WTC11 (cell line): ENCODE data around the gene RTN4. TPM values are rescaled to one million over a fixed set of nuclear protein-coding genes. Genes with fewer than 3 reads are reported as not detected.

Experiments
- ATAC-seq: fragments of 200-7000 bp; cut with Tn5 transposase; 2 replicates; pipeline ENCODE4 v1.10.0; 2021; ENCODE audit warnings: mild to moderate bottlenecking, moderate library complexity
- CTCF ChIA-PET: fragments of 300-600 bp; sonication (Branson Sonifier 250); formaldehyde crosslinking; loops from one replicate; lab custom pipeline; 2021; ENCODE audit warnings: antibody characterized with exemption; lab: Charles Lee
- POLR2A ChIA-PET: fragments of 350-600 bp; sonication (Branson Sonifier 250); formaldehyde crosslinking; loops from one replicate; lab custom pipeline; 2021; ENCODE audit warnings: antibody characterized with exemption; lab: Charles Lee
- DNase-seq: peaks from one replicate; pipeline ENCODE4 v3.0.0; 2021; ENCODE audit warnings: low spot score
- H3K27ac Mint-ChIP-seq: 2 replicates; pipeline ENCODE4 v1.8.0; 2021; ENCODE audit warnings: mixed read lengths
- H3K27me3 Mint-ChIP-seq: 2 replicates; pipeline ENCODE4 v1.8.0; 2021; ENCODE audit warnings: low read depth, mild to moderate bottlenecking, moderate library complexity, mixed read lengths
- H3K36me3 Mint-ChIP-seq: 2 replicates; pipeline ENCODE4 v1.8.0; 2021; ENCODE audit warnings: mixed read lengths
- H3K4me1 Mint-ChIP-seq: 2 replicates; pipeline ENCODE4 v1.8.0; 2022; ENCODE audit warnings: mixed read lengths
- H3K4me3 Mint-ChIP-seq: 2 replicates; pipeline ENCODE4 v1.8.0; 2021; ENCODE audit warnings: mild to moderate bottlenecking, moderate library complexity, mixed read lengths
- H3K9me3 Mint-ChIP-seq: 2 replicates; pipeline ENCODE4 v1.8.0; 2021; ENCODE audit warnings: mixed read lengths
- ATF6 ChIP-seq: sonication (generic); formaldehyde crosslinking; IDR thresholded peaks from 2 replicates; pipeline ENCODE4 v1.8.1; 2023; ENCODE audit warnings: mild to moderate bottlenecking, missing genetic modification reagents
- CTCF ChIP-seq: fragments of 200-600 bp; IDR thresholded peaks from 2 replicates; pipeline ENCODE4 v1.8.0; 2022; ENCODE audit warnings: antibody characterized with exemption
- E2F4 ChIP-seq: sonication (generic); formaldehyde crosslinking; IDR thresholded peaks from 2 replicates; pipeline ENCODE4 v1.8.1; 2022; ENCODE audit warnings: low read depth, mild to moderate bottlenecking, moderate library complexity, missing genetic modification reagents, borderline replicate concordance
- FOXP4 ChIP-seq: sonication (generic); formaldehyde crosslinking; IDR thresholded peaks from 2 replicates; pipeline ENCODE4 v1.8.0; 2022; ENCODE audit warnings: mild to moderate bottlenecking, missing genetic modification reagents
- IRF1 ChIP-seq: sonication (generic); formaldehyde crosslinking; IDR thresholded peaks from 2 replicates; pipeline ENCODE4 v1.8.0; 2023; ENCODE audit warnings: missing genetic modification reagents
- MLX ChIP-seq: sonication (generic); formaldehyde crosslinking; IDR thresholded peaks from 2 replicates; pipeline ENCODE4 v1.8.1; 2023; ENCODE audit warnings: mild to moderate bottlenecking, missing genetic modification reagents, moderate library complexity
- MXD4 ChIP-seq: fragments of 250-450 bp; sonication (Bioruptor Pico); IDR thresholded peaks from 2 replicates; pipeline ENCODE4 v1.8.0; 2021; ENCODE audit warnings: mild to moderate bottlenecking, moderate library complexity, borderline replicate concordance
- NFE2L1 ChIP-seq: sonication (generic); formaldehyde crosslinking; IDR thresholded peaks from 2 replicates; pipeline ENCODE4 v1.8.1; 2023; ENCODE audit warnings: missing genetic modification reagents
- PRDM15 ChIP-seq: sonication (generic); formaldehyde crosslinking; IDR thresholded peaks from 2 replicates; pipeline ENCODE4 v1.8.0; 2022; ENCODE audit warnings: missing genetic modification reagents
- SMAD4 ChIP-seq: sonication (generic); formaldehyde crosslinking; IDR thresholded peaks from 2 replicates; pipeline ENCODE4 v1.8.0; 2022; ENCODE audit warnings: mild to moderate bottlenecking, missing genetic modification reagents
- SOX15 ChIP-seq: fragments of 250-450 bp; sonication (Bioruptor Pico); IDR thresholded peaks from 2 replicates; pipeline ENCODE4 v1.9.0; 2021; ENCODE audit warnings: mild to moderate bottlenecking
- USF2 ChIP-seq: sonication (generic); formaldehyde crosslinking; IDR thresholded peaks from 2 replicates; pipeline ENCODE4 v1.8.1; 2023; ENCODE audit warnings: mild to moderate bottlenecking, missing genetic modification reagents, moderate library complexity
- ZBTB21 ChIP-seq: sonication (generic); formaldehyde crosslinking; IDR thresholded peaks from 2 replicates; pipeline ENCODE4 v1.8.1; 2023; ENCODE audit warnings: mild to moderate bottlenecking, missing genetic modification reagents, borderline replicate concordance
- ZNF121 ChIP-seq: sonication (generic); formaldehyde crosslinking; IDR thresholded peaks from 2 replicates; pipeline ENCODE4 v1.8.0; 2023; ENCODE audit warnings: missing genetic modification reagents
- ZNF138 ChIP-seq: sonication (generic); formaldehyde crosslinking; conservative IDR thresholded peaks from 2 replicates; pipeline ENCODE4 v1.8.1; 2022; ENCODE audit warnings: mild to moderate bottlenecking, moderate library complexity, missing genetic modification reagents
- ZNF317 ChIP-seq: sonication (generic); formaldehyde crosslinking; IDR thresholded peaks from 2 replicates; pipeline ENCODE4 v1.8.1; 2023; ENCODE audit warnings: low read depth, mild to moderate bottlenecking, moderate library complexity, missing genetic modification reagents, borderline replicate concordance
- total RNA-seq: library from RNA; stranded (reverse); gene quantifications from 3 replicates; pipeline ENCODE4 v1.2.3, GENCODE V29; 2021

Gene RTN4
- total RNA-seq, 1 experiment from 2014 or later, result 202 TPM

- ChIA-PET POLR2A (no interaction called here), CTCF (interaction anchor here (1.6 kb wide), 1 partner anchor 28 kb away, joined by 3 read pairs; no protein-coding TSS in a partner anchor)
- no peak for DNase-seq
- ATAC-seq, result no peak
- TF ChIP-seq USF2 (CRISPR knock-in tag) (no peak), ZBTB21 (no peak), ZNF138 (CRISPR knock-in tag) (no peak), NFE2L1 (CRISPR knock-in tag) (no peak), SOX15 (CRISPR knock-in tag) (no peak), PRDM15 (no peak), IRF1 (CRISPR knock-in tag) (no peak), ATF6 (CRISPR knock-in tag) (no peak), FOXP4 (CRISPR knock-in tag) (no peak), CTCF (no peak), MXD4 (CRISPR knock-in tag) (no peak)
- no peaks in the 10 kb centered on the region for H3K27me3 Mint-ChIP-seq
- H3K4me3 Mint-ChIP-seq, result no peak overlapping the region
- H3K27ac Mint-ChIP-seq, result no peak overlapping the region
- peaks cover 55% of the 10 kb centered on the region for H3K4me1 Mint-ChIP-seq
- H3K9me3 Mint-ChIP-seq, result no peaks in the 10 kb centered on the region
- H3K36me3 Mint-ChIP-seq, result no peaks in the 10 kb centered on the region
Observed at GRCh38 chr2:55001716-55002115, 48.5 kb downstream of the RTN4 start.

- DNase-seq, result no peak
- ChIA-PET POLR2A (no interaction called here), CTCF (no interaction called here)
- H3K9me3 Mint-ChIP-seq, result no peaks in the 10 kb centered on the region
- no peaks in the 10 kb centered on the region for H3K36me3 Mint-ChIP-seq
- H3K27ac Mint-ChIP-seq, result peak overlapping the region; percentile 28
- H3K27me3 Mint-ChIP-seq, result no peaks in the 10 kb centered on the region
- H3K4me1 Mint-ChIP-seq, result peaks cover 48% of the 10 kb centered on the region
- H3K4me3 Mint-ChIP-seq, result no peak overlapping the region
- ATAC-seq, result no peak
- TF ChIP-seq SMAD4 (CRISPR knock-in tag), result no peak
- TF ChIP-seq ZNF317 (CRISPR knock-in tag), result no peak
- no peak for TF ChIP-seq MLX (CRISPR knock-in tag)
- TF ChIP-seq ZNF121 (CRISPR knock-in tag), result no peak
- TF ChIP-seq E2F4 (CRISPR knock-in tag), result no peak
- TF ChIP-seq CTCF, result no peak
Observed at GRCh38 chr2:55000341-55000740, 49.9 kb downstream of the RTN4 start.
